Naive thymus-derived CD4-positive, alpha-beta T cell (primary cell): ENCODE measurements around the gene TRIO. TPM values are rescaled to one million over a fixed set of nuclear protein-coding genes. Genes with fewer than 3 reads are reported as not detected.

Experiments
- ATAC-seq: fragments of 150-1000 bp; cut with Tn5 transposase; 2 replicates; pipeline ENCODE4 v1.10.0; 2021; ENCODE audit warnings: mild to moderate bottlenecking, moderate library complexity
- CTCF ChIA-PET: fragments of 350-600 bp; sonication (Branson Sonifier 250); formaldehyde crosslinking; loops from one replicate; lab custom pipeline; 2021; ENCODE audit warnings: antibody characterized with exemption; lab: Charles Lee
- POLR2A ChIA-PET: fragments of 350-600 bp; sonication (Branson Sonifier 250); formaldehyde crosslinking; loops from one replicate; lab custom pipeline; 2021; ENCODE audit warnings: antibody characterized with exemption, inconsistent platforms; lab: Charles Lee
- DNase-seq, 9 donors: peaks; one replicate each; pipeline versions ENCODE4 v3.0.0 to v3.0.0-alpha.2; 2020 to 2022; ENCODE audit warnings: mixed read lengths in 1 of 9
- H3K27ac ChIP-seq: one replicate; pipeline ENCODE4 v1.7.0; 2013; ENCODE audit warnings: mild to moderate bottlenecking, low read depth, low read length, moderate library complexity
- H3K27me3 ChIP-seq, 2 donors: one replicate each; pipeline ENCODE4 v1.7.0; 2013; ENCODE audit warnings: low read length in 2 of 2, mild to moderate bottlenecking in 2 of 2, moderate library complexity in 2 of 2; ENCODE audit not compliant: control insufficient read depth in 2 of 2, insufficient read depth in 2 of 2
- H3K36me3 ChIP-seq, 3 experiments: 1 replicate in 2 of 3; 2 replicates in 1 of 3; pipeline ENCODE4 v1.7.0; 2013; ENCODE audit warnings: low read length in 3 of 3, mild to moderate bottlenecking in 3 of 3, moderate library complexity in 1 of 3; ENCODE audit not compliant: insufficient read depth in 3 of 3, control insufficient read depth in 2 of 3
- H3K4me1 ChIP-seq, 2 donors: one replicate each; pipeline ENCODE4 v1.7.0; 2013; ENCODE audit warnings: low read length in 2 of 2, mild to moderate bottlenecking in 2 of 2, moderate library complexity in 1 of 2; ENCODE audit not compliant: control insufficient read depth in 2 of 2, insufficient read depth in 2 of 2
- H3K4me3 ChIP-seq: 2 replicates; pipeline ENCODE4 v1.7.0; 2013; ENCODE audit warnings: mild to moderate bottlenecking, low read length
- H3K9me3 ChIP-seq, 3 experiments: 1 replicate in 2 of 3; 2 replicates in 1 of 3; pipeline ENCODE4 v1.7.0; 2013; ENCODE audit warnings: low read length in 3 of 3; ENCODE audit not compliant: control insufficient read depth in 2 of 3
- H3K27ac Mint-ChIP-seq, 9 donors: one replicate each; pipeline ENCODE4 v1.8.0; 2020 to 2022; ENCODE audit warnings: mixed read lengths in 9 of 9, mild to moderate bottlenecking in 8 of 9, moderate library complexity in 5 of 9, inconsistent platforms in 2 of 9
- H3K27me3 Mint-ChIP-seq, 5 donors: one replicate each; pipeline ENCODE4 v1.8.0; 2021 to 2022; ENCODE audit warnings: mixed read lengths in 5 of 5, mild to moderate bottlenecking in 1 of 5
- H3K36me3 Mint-ChIP-seq, 5 donors: one replicate each; pipeline ENCODE4 v1.8.0; 2020 to 2022; ENCODE audit warnings: mixed read lengths in 5 of 5, mild to moderate bottlenecking in 3 of 5, inconsistent platforms in 1 of 5
- H3K4me1 Mint-ChIP-seq, 7 donors: one replicate each; pipeline ENCODE4 v1.8.0; 2020 to 2022; ENCODE audit warnings: mixed read lengths in 7 of 7, mild to moderate bottlenecking in 3 of 7, inconsistent platforms in 1 of 7
- H3K4me3 Mint-ChIP-seq, 10 donors: one replicate each; pipeline ENCODE4 v1.8.0; 2020 to 2022; ENCODE audit warnings: mild to moderate bottlenecking in 10 of 10, mixed read lengths in 10 of 10, moderate library complexity in 6 of 10, inconsistent platforms in 2 of 10
- H3K9me3 Mint-ChIP-seq, 11 donors: one replicate each; pipeline ENCODE4 v1.8.0; 2020 to 2022; ENCODE audit warnings: mixed read lengths in 11 of 11, mild to moderate bottlenecking in 4 of 11, inconsistent platforms in 1 of 11, moderate library complexity in 1 of 11
- intact Hi-C, 2 donors: fragments of 100-400 bp; cut with micrococcal nuclease; formaldehyde crosslinking; loops; one replicate each; pipeline ENCODE4 v1.15.1; 2023
- polyA plus RNA-seq, 2 donors: library from polyadenylated mRNA; unstranded; fragments of 300-500 nt; fragmentation: Illumina TruSeq; gene quantifications; one replicate each; pipeline ENCODE4 v1.2.3, GENCODE V29; 2021
- total RNA-seq, 6 experiments: library from RNA in 5 of 6; stranded (reverse) in 5 of 6; gene quantifications; 1 replicate in 5 of 6; 2 replicates in 1 of 6; pipeline ENCODE4 v1.2.3 and lab custom pipeline; 2021 to 2026

The TRIO gene
- total and polyA plus RNA-seq, 7 experiments from 2014 or later = 0.16 to 45.9 (median 5.7) TPM

DNA sequence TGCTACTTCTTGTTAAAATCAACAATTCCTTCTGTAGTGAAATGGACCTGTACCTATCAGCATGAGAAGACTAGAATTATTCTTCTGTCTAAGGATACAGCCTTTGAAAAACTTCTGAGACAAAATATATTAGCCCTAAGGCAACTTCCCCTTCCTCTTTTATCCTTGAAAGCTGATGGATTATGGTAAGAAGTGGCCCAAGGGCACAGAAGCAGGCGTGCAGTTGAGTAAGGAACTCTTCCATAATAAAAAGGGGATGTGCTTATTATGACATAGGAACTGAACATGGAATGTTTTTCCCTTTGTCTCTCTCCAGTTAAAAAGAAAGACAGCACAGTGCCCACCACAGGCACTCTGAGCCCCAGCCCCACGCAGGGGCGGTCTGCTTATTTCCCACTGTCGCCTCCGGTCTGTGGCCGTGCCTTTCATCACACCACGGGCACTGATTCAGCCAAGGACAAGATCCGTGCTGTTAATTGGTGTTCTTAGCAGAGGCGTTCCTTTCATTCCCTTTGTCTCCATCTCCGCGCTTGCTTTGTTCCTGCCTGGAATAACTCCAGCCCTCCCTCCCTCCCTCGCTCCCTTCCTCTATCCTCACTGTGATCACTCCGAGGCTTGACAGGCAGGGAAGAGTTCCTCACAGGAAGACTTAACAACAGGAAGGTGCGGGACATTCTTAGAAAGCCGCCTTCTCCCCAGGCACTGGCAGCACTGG is 302.6 kb downstream of the TRIO start:
- H3K27ac Mint-ChIP-seq = no peak overlapping the region
- intact Hi-C loops = no loop called here
- H3K9me3 ChIP-seq = no peaks in the 10 kb centered on the region
- POLR2A ChIA-PET = no interaction called here
- no peak overlapping the region for H3K27ac ChIP-seq
- H3K9me3 Mint-ChIP-seq = no peaks in the 10 kb centered on the region
- H3K4me3 Mint-ChIP-seq = no peak overlapping the region
- ATAC-seq = no peak
- H3K27me3 ChIP-seq = no peaks in the 10 kb centered on the region
- H3K36me3 Mint-ChIP-seq = peaks cover 0 to 2% (median 0%) of the 10 kb centered on the region in 5 donors
- H3K4me3 ChIP-seq = no peak overlapping the region
- H3K36me3 ChIP-seq = no peaks in the 10 kb centered on the region
- DNase-seq = no peak
- H3K4me1 ChIP-seq = no peaks in the 10 kb centered on the region
- H3K4me1 Mint-ChIP-seq = peaks cover 0 to 4% (median 0%) of the 10 kb centered on the region in 7 donors
- H3K27me3 Mint-ChIP-seq = peaks cover 0 to 16% (median 0%) of the 10 kb centered on the region in 5 donors
- CTCF ChIA-PET = no interaction called here

GRCh38 chr5:14447958-14448911 is 305.1 kb downstream of the TRIO start:
- no peaks in the 10 kb centered on the region for H3K27me3 ChIP-seq
- ATAC-seq = no peak
- DNase-seq = no peak
- no peaks in the 10 kb centered on the region for H3K4me1 ChIP-seq
- H3K27ac Mint-ChIP-seq = no peak overlapping the region
- ChIA-PET POLR2A (no interaction called here), CTCF (no interaction called here)
- peaks cover 0 to 5% (median 0%) of the 10 kb centered on the region in 5 donors for H3K36me3 Mint-ChIP-seq
- no peaks in the 10 kb centered on the region for H3K9me3 Mint-ChIP-seq
- intact Hi-C loops = no loop called here
- no peak overlapping the region for H3K4me3 ChIP-seq
- H3K4me3 Mint-ChIP-seq = no peak overlapping the region
- no peaks in the 10 kb centered on the region for H3K36me3 ChIP-seq
- no peak overlapping the region for H3K27ac ChIP-seq
- no peaks in the 10 kb centered on the region for H3K9me3 ChIP-seq
- peaks cover 0 to 4% (median 0%) of the 10 kb centered on the region in 7 donors for H3K4me1 Mint-ChIP-seq
- peaks cover 0 to 10% (median 0%) of the 10 kb centered on the region in 5 donors for H3K27me3 Mint-ChIP-seq

GRCh38 chr5:14449052-14449661 is 306.0 kb downstream of the TRIO start:
- Histone ChIP-seq H3K4me3 (no peak overlapping the region), H3K27ac (no peak overlapping the region), H3K36me3 (no peaks in the 10 kb centered on the region), H3K27me3 (no peaks in the 10 kb centered on the region), H3K9me3 (no peaks in the 10 kb centered on the region), H3K4me1 (no peaks in the 10 kb centered on the region)
- CTCF ChIA-PET = no interaction called here
- intact Hi-C loops = no loop called here
- ATAC-seq (no peak), DNase-seq (no peak)
- POLR2A ChIA-PET = no interaction called here
- Mint-ChIP-seq H3K27me3 (peaks cover 0 to 5% (median 0%) of the 10 kb centered on the region in 5 donors), H3K27ac (no peak overlapping the region), H3K4me3 (no peak overlapping the region), H3K36me3 (peaks cover 0 to 5% (median 0%) of the 10 kb centered on the region in 5 donors), H3K4me1 (peaks cover 0 to 4% (median 0%) of the 10 kb centered on the region in 7 donors), H3K9me3 (no peaks in the 10 kb centered on the region)

GRCh38 chr5:14450018-14450524 is 306.9 kb downstream of the TRIO start:
- no peak overlapping the region for H3K27ac ChIP-seq
- no peaks in the 10 kb centered on the region for H3K4me1 ChIP-seq
- no peak overlapping the region for H3K4me3 ChIP-seq
- Mint-ChIP-seq H3K27ac (no peak overlapping the region), H3K4me3 (no peak overlapping the region), H3K4me1 (peaks cover 0 to 4% (median 0%) of the 10 kb centered on the region in 7 donors), H3K9me3 (no peaks in the 10 kb centered on the region), H3K36me3 (peaks cover 0 to 5% (median 0%) of the 10 kb centered on the region in 5 donors), H3K27me3 (peaks cover 0 to 3% (median 0%) of the 10 kb centered on the region in 5 donors)
- intact Hi-C loops = no loop called here
- no peaks in the 10 kb centered on the region for H3K27me3 ChIP-seq
- no peaks in the 10 kb centered on the region for H3K36me3 ChIP-seq
- ChIA-PET POLR2A (no interaction called here), CTCF (no interaction called here)
- DNase-seq = no peak
- no peak for ATAC-seq
- no peaks in the 10 kb centered on the region for H3K9me3 ChIP-seq

DNA sequence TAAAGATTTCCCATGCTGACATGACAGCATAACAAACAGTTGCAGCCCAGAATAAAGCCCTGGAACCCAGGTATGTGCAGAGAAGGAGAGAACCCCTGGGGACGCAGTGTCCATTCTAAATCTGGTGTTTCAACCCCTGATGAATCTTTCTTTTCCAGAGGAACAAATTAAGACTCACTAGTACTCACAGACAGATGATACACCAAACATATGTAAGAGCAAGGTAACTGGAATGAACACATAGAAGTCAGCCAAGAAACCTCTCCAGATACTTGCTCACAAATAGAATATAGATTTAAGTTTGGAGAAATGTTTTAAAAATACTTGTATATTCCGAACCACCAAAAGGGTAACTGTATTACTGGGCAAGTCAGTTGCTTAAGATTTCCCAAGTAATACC is 307.6 kb downstream of the TRIO start:
- Mint-ChIP-seq H3K4me1 (peaks cover 0 to 4% (median 0%) of the 10 kb centered on the region in 7 donors), H3K9me3 (no peaks in the 10 kb centered on the region), H3K27me3 (peaks cover 0 to 3% (median 0%) of the 10 kb centered on the region in 5 donors), H3K36me3 (peaks cover 0 to 5% (median 0%) of the 10 kb centered on the region in 5 donors), H3K4me3 (no peak overlapping the region), H3K27ac (no peak overlapping the region)
- DNase-seq (no peak), ATAC-seq (no peak)
- no peaks in the 10 kb centered on the region for H3K27me3 ChIP-seq
- ChIA-PET POLR2A (no interaction called here), CTCF (no interaction called here)
- H3K4me1 ChIP-seq = no peaks in the 10 kb centered on the region
- no peak overlapping the region for H3K4me3 ChIP-seq
- no peaks in the 10 kb centered on the region for H3K9me3 ChIP-seq
- intact Hi-C loops = no loop called here
- H3K27ac ChIP-seq = no peak overlapping the region
- no peaks in the 10 kb centered on the region for H3K36me3 ChIP-seq

DNA sequence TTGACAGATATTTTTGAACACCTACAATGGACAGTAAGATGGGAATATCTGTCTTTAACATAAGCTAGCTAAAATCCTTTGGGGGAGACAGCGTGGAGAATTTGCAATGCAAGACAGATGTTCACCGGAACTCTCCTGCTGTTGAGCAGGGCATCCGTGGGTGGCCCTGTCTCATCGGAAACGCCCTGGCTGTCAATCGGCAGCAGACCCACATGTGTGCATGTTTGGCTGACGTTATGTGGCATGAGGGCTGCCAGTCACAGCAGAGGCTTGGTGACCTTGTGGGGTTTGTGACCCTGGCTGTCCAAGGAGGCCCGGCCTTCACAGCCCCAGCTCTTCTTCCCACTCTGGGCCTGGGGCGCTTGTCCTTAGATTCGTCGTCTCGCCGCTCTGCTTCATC is 308.7 kb downstream of the TRIO start:
- Mint-ChIP-seq H3K27ac (peak overlapping the region in 1 of 9 donors; percentile 14), H3K4me1 (peaks cover 0 to 4% (median 0%) of the 10 kb centered on the region in 7 donors), H3K36me3 (peaks cover 0 to 5% (median 0%) of the 10 kb centered on the region in 5 donors), H3K4me3 (no peak overlapping the region), H3K27me3 (no peaks in the 10 kb centered on the region), H3K9me3 (no peaks in the 10 kb centered on the region)
- H3K9me3 ChIP-seq = no peaks in the 10 kb centered on the region
- no peaks in the 10 kb centered on the region for H3K36me3 ChIP-seq
- intact Hi-C loops = no loop called here
- H3K27me3 ChIP-seq = no peaks in the 10 kb centered on the region
- no peak overlapping the region for H3K27ac ChIP-seq
- ChIA-PET CTCF (no interaction called here), POLR2A (no interaction called here)
- no peak for ATAC-seq
- DNase-seq = no peak
- H3K4me1 ChIP-seq = no peaks in the 10 kb centered on the region
- no peak overlapping the region for H3K4me3 ChIP-seq
